PFSK-1 (cell line): ENCODE results near the gene CALML3.

ENCODE experiments used
- FOXP2 ChIP-seq: optimal IDR thresholded peaks from 2 replicates; pipeline ENCODE3; 2011; ENCODE audit warnings: borderline replicate concordance, control low read depth, inconsistent platforms; ENCODE audit not compliant: insufficient read depth; ENCODE audit errors: extremely low read length, extremely low read depth
- POLR2AphosphoS5 ChIP-seq: IDR thresholded peaks from 2 replicates; pipeline ENCODE4 v1.6.1; 2012; ENCODE audit warnings: low read depth, mild to moderate bottlenecking, control low read depth, low read length, moderate library complexity
- REST ChIP-seq, 2 experiments: IDR thresholded peaks; 2 replicates each; pipeline versions ENCODE4 v1.6.1 to v1.8.0; 2011 to 2012; ENCODE audit warnings: low read depth in 2 of 2, low read length in 2 of 2, control low read depth in 1 of 2, inconsistent platforms in 1 of 2, mild to moderate bottlenecking in 1 of 2, moderate library complexity in 1 of 2; ENCODE audit not compliant: insufficient read depth in 1 of 2
- SIN3A ChIP-seq: IDR thresholded peaks from 2 replicates; pipeline ENCODE4 v1.6.1; 2012; ENCODE audit warnings: mild to moderate bottlenecking, low read length, moderate library complexity, borderline replicate concordance; ENCODE audit not compliant: insufficient read depth
- TAF1 ChIP-seq: IDR thresholded peaks from 2 replicates; pipeline ENCODE4 v1.6.1; 2012; ENCODE audit warnings: low read length, control low read depth, borderline replicate concordance; ENCODE audit not compliant: insufficient read depth

The CALML3 gene

GRCh38 chr10:5568984-5569383 lies 44.2 kb downstream of the CALML3 start:
- TF ChIP-seq REST (IDR thresholded peaks at IDR 0.05; ENCODE audit: insufficient read depth in 1 of 2, low read depth in 2 of 2, low read length in 2 of 2) (no peak), FOXP2 (no peak), POLR2AphosphoS5 (no peak), SIN3A (no peak), TAF1 (no peak)

GRCh38 chr10:5569568-5569967 lies 44.8 kb downstream of the CALML3 start:
- TF ChIP-seq FOXP2 (no peak), SIN3A (no peak), POLR2AphosphoS5 (no peak), REST (IDR thresholded peaks at IDR 0.05; ENCODE audit: insufficient read depth in 1 of 2, low read depth in 2 of 2, low read length in 2 of 2) (no peak), TAF1 (no peak)

- TF ChIP-seq SIN3A, result no peak
- TF ChIP-seq TAF1, result no peak
Observed at GRCh38 chr10:5570007-5570655, 45.4 kb downstream of the CALML3 start.

GRCh38 chr10:5570979-5571810 lies 46.4 kb downstream of the CALML3 start:
- TF ChIP-seq TAF1 (no peak), SIN3A (no peak), POLR2AphosphoS5 (no peak), FOXP2 (no peak), REST (IDR thresholded peaks at IDR 0.05; ENCODE audit: insufficient read depth in 1 of 2, low read depth in 2 of 2, low read length in 2 of 2) (no peak)

GRCh38 chr10:5571826-5572225 lies 47.1 kb downstream of the CALML3 start:
- TF ChIP-seq REST (IDR thresholded peaks at IDR 0.05; ENCODE audit: insufficient read depth in 1 of 2, low read depth in 2 of 2, low read length in 2 of 2) (no peak), POLR2AphosphoS5 (no peak), SIN3A (no peak)
